NCI-H2107 (cell line): ENCODE measurements around the gene MAP4K2.
"Not testable (repeated sequence)": the region's sequence is repeated elsewhere in the genome, so short reads cannot be mapped to it uniquely, and the experiment has no call there.

ENCODE experiments used
- DNase-seq: peaks from one replicate; lab custom pipeline; 2025; lab: John Stamatoyannopoulos, UW

Gene MAP4K2

DNA sequence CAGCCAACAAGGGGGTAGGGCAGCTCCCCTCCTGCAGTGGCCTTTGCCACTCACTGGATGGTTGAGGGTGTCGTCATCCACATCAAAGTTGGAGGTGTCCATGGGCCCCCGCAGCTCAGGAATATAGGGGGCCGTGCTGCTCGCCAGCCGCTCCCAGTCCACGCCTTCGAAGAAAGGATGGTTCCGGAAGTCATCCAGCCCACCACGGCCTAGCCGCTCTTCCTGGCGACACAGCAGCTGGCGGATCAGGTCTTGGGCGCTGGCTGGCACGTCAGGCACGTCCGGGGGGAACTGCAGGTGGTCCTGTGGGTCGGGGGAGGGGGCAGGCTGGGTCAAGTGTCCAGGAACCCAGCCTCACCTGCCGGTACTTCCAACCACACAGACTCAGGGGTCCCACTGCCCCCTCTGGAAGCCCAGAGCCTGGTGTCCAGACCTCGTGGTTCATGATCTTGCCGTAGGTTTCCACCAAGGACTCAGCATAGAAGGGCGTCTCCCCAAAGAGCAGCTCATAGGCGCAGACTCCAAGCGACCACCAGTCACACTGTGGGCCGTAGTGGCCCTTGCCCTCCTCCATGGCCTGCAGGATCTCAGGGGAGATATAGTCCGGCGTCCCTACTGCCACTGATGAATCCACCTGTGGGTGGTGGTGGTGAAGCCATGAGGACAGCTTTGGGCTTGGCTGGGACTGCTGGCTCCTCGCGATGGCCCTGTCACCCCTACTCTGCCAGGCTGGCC lies 35.8 kb upstream of the MAP4K2 start:
- no peak for DNase-seq

GRCh38 chr11:64837887-64838351 lies 34.9 kb upstream of the MAP4K2 start:
- no peak for DNase-seq

- no peak for DNase-seq
These were observed 33.5 kb upstream of the MAP4K2 start for GRCh38 chr11:64836448-64837072.

- no peak for DNase-seq
These were observed 32.8 kb upstream of the MAP4K2 start for GRCh38 chr11:64835616-64836447.

DNA sequence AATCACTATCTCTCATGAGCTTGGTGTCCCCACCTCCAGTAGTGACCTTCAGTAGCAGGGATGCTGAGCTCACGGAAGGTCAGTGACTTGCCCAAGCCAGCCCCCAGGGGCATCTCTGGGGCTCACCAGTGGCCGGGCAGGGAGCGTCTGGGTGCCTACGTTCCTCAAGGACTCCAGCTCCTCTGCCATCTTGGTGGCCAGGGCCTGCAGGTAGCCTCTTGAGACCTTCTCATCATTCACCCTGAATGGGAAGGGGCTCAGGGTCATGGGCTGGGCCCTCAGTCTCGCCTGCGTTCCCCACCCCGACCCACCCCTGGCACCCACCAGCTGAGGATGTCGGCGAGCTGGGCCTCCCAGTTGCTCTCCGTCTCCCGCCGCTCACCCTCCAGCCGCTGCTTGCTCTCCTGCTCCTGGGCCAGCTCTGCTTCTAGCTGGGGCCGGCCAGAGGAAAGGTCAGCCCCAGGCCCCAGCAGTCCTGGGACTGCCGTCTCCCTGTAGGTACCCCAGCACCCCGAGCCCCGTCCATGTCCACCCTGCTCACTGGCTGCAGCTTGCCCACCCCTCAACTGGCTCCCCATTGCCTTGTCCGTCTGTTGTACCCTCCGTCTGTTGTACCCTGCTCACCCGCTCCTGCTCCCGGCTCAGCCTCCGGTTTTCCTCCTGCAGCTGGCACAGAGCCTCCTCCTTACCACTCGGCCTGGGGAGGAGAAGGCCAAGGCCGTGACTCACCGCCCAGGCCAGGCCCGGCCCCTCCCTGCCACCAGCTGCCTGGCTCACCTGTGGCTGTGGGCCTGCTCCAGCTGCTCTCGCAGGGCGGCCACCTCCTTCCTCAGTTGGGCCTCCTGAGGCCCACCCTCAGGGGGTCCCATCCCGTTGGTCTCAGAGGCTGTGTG lies 32.0 kb upstream of the MAP4K2 start:
- no peak for DNase-seq

- no peak for DNase-seq
These were observed 31.2 kb upstream of the MAP4K2 start for GRCh38 chr11:64834031-64834722.

DNA sequence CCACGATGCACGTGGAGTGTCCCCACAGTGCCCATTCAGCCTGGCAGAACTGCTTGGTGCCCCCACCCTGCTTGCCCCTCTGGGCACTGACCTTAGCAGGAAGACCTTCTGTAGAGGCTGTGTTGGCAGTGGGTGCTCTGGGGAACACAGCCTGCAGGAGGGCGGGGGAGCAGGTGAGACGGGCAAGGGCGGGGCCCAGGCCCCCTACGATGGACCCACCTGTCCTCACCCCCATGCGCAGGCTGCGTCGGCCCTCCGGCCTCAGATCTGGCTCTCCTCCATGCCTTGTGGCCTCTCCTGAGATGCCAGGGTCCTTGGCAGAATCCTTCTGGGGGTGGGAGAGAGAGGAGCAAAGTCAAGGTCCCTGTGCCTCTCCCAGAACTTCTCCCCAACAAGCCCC lies 30.5 kb upstream of the MAP4K2 start:
- no peak for DNase-seq

DNA sequence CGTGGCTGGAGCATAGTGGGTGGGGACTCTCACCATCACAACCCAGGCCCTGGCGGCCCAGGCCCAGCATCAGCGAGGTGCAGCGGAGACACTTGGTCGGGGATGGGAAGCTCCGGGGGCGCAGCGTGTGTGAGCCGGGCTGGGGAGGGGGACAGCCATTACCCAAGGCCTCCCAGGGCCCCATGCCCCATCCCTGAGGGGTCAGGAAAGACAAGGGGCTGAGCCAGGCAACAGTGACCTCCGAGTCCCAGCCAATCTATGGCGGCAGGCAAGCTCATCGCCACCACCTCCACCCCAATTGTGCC lies 30.1 kb upstream of the MAP4K2 start:
- no peak for DNase-seq

GRCh38 chr11:64832467-64833197 lies 29.6 kb upstream of the MAP4K2 start:
- no peak for DNase-seq

GRCh38 chr11:64831411-64831891 lies 28.4 kb upstream of the MAP4K2 start:
- DNase-seq: no peak

DNA sequence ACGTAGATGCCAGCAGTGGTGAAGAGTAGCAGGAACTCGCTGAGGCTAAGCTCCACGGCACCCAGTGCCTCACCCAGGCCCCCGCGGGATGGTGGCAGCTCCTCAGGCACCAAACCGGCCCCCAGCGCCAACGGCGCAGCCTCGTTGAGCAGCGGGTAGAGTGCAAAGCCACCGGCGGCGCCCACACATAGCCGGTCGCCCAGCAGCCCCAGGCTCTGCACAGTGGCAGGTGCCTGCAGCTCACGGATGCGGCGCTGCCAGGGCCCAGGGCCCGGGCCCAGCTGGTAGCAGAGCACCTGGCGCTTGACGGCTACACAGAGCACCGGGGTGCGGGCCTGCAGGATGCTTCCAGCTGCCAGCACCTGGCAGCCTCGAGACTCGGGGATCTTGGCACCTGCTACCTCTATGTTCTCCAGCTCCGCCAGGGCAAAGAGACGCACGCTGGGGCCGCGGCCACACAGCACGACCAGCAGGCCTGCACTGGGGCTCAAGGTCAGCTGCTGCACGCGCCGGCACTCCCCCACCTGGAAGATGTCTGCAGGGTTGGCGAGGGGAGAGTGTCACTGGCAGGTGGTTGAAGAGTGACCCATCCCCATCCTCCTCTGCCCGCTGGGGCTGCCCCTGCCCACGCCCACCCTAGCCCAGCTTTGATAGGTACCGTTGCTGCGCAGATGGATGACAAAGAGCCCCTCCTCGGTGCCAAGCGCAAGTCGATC lies 26.7 kb upstream of the MAP4K2 start:
- no peak for DNase-seq

DNA sequence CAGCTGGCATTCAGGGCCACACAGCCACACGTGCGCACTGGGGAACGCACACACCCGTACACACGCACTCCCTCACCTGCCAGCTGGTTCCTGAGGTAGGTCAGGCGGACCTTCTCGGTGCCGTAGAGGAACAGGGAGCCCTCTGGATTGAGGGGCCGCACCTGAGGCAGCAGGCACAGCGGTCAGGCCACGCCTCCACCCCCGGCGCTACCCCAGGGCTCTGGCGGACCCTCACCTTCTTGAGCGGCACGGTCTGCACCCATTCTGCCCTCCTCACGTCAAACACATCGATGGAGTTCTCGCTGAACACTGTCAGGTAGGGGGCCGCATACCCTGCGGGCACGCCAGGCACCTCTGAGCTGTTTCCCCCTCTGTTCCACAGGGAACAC lies 24.4 kb upstream of the MAP4K2 start:
- no peak for DNase-seq

- no peak for DNase-seq
These were observed 23.8 kb upstream of the MAP4K2 start for GRCh38 chr11:64826578-64827450.

GRCh38 chr11:64826062-64826461 lies 23.0 kb upstream of the MAP4K2 start:
- no peak for DNase-seq

GRCh38 chr11:64823568-64824119 lies 20.6 kb upstream of the MAP4K2 start:
- no peak for DNase-seq

DNA sequence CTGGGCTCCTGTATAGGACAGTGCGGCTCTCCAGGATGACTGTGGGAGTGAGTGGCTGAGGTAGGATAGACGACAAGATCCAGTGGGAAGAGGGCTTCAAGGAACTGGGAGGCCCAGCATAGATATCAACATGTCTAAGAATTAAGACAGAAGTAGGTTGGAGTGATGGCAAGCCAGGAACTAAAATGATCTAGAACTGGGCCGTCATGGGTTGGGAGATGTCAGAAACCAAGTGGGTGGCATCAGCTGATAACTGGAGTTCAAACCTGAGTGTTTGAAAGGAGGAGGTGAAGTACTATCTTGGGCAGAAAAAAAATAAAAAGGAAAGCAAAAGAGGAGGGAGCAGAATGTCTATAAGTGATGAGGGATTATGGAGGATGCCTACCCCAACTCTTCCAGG lies 14.5 kb upstream of the MAP4K2 start:
- no peak for DNase-seq

DNA sequence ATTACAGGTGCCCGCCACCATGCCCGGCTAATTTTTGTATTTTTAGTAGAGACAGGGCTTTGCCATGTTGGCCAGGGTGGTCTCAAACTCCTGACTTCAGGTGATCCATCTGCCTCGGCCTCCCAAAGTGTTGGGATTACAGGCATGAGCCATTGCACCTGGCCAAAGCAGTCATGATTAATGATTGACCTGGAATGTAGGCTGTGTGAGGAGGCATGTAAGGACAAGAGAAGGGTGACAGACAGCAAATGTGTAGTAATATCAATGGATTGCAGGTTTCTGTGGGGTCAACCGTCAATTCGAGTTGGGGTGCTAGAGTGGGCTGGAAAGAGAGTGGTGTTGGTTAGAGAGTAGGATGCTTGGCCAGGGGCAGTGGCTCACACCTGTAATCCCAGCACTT lies 12.4 kb upstream of the MAP4K2 start:
- not testable (repeated sequence) for DNase-seq

DNA sequence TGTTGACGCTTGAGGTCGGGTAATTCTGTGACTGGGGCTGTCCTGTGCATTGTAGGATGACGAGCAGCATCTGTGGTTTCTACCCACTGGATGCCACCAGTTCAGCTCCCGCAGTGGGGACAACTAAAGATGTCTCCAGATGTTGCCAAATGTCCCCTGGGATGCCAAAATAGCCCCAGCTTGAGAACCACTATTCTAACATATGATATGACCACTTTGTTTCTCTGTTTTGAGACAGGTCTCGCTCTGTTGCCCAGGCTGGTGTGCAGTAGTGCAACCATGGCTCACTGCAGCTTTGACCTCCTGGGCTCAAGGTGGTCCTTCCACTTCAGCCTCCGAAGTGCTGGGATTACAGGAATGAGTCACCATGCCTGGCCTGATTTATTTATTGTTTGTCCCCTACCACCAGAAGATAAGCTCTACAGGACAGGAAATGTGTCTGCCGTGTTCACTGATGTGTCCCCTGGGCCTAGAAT lies 11.7 kb upstream of the MAP4K2 start:
- DNase-seq: no peak
